DND-41 (cell line): Measurements from ENCODE around the gene EIPR1.

ENCODE experiments used
- ATAC-seq: fragments of 200-7000 bp; cut with Tn5 transposase; 3 replicates; pipeline ENCODE4 v1.9.1; 2021; ENCODE audit warnings: low read depth; ENCODE audit not compliant: insufficient read depth
- DNase-seq: peaks from one replicate; pipeline ENCODE4 v3.0.0-alpha.2; 2020
- H2AFZ ChIP-seq: 2 replicates; pipeline ENCODE4 v1.6.0; 2012; ENCODE audit warnings: low read depth, low read length
- H3K27ac ChIP-seq: 2 replicates; pipeline ENCODE4 v1.5.1; 2012; ENCODE audit warnings: low read length, inconsistent platforms
- H3K27me3 ChIP-seq: fragments of 200-600 bp; sonication (generic); 2 replicates; pipeline ENCODE4 v1.6.0; 2012; ENCODE audit warnings: low read length, mild to moderate bottlenecking, inconsistent platforms; ENCODE audit not compliant: insufficient read depth, poor library complexity
- H3K36me3 ChIP-seq: 2 replicates; pipeline ENCODE4 v1.5.1; 2012; ENCODE audit warnings: low read length, inconsistent platforms; ENCODE audit not compliant: insufficient read depth
- H3K4me1 ChIP-seq: 2 replicates; pipeline ENCODE4 v1.5.1; 2012; ENCODE audit warnings: mild to moderate bottlenecking, low read length; ENCODE audit not compliant: insufficient read depth
- H3K4me2 ChIP-seq: 2 replicates; pipeline ENCODE4 v1.6.0; 2012; ENCODE audit warnings: mild to moderate bottlenecking, moderate library complexity, low read length, inconsistent platforms; ENCODE audit not compliant: insufficient read depth
- H3K4me3 ChIP-seq, 2 experiments: fragments of 200-600 bp in 1 of 2; shearing (Covaris generic) in 1 of 2; 2 replicates each; pipeline ENCODE4 v1.5.1; 2012 to 2016; ENCODE audit warnings: inconsistent platforms in 2 of 2, low read length in 2 of 2, mild to moderate bottlenecking in 2 of 2, low read depth in 1 of 2, moderate library complexity in 1 of 2
- H3K79me2 ChIP-seq: 2 replicates; pipeline ENCODE4 v1.6.0; 2012; ENCODE audit warnings: low read length, inconsistent platforms; ENCODE audit not compliant: insufficient read depth
- H3K9ac ChIP-seq: 2 replicates; pipeline ENCODE4 v1.6.0; 2012; ENCODE audit warnings: low read depth, mild to moderate bottlenecking, inconsistent platforms, low read length, moderate library complexity
- H3K9me3 ChIP-seq: 2 replicates; pipeline ENCODE4 v1.5.1; 2012; ENCODE audit warnings: low read length, moderate library complexity, mild to moderate bottlenecking, inconsistent platforms; ENCODE audit not compliant: insufficient read depth, severe bottlenecking
- H4K20me1 ChIP-seq: 2 replicates; pipeline ENCODE4 v1.6.0; 2012; ENCODE audit warnings: low read length; ENCODE audit not compliant: insufficient read depth
- CTCF ChIP-seq: IDR thresholded peaks from 2 replicates; pipeline ENCODE4 v1.5.1; 2012; ENCODE audit warnings: borderline replicate concordance, low read length, moderate library complexity, mild to moderate bottlenecking; ENCODE audit not compliant: poor library complexity, severe bottlenecking; ENCODE audit errors: extremely low read depth
- EZH2 ChIP-seq: IDR thresholded peaks from 3 replicates; pipeline ENCODE4 v1.6.1; 2012; ENCODE audit warnings: borderline replicate concordance, low read depth, mild to moderate bottlenecking, moderate library complexity, low read length, inconsistent platforms; ENCODE audit not compliant: severe bottlenecking

EIPR1 gene

GRCh38 chr2:3145471-3146021 is 232.1 kb downstream of the EIPR1 start:
- H3K9ac ChIP-seq, result no peak overlapping the region
- DNase-seq (no peak), ATAC-seq (no peak)
- no peak overlapping the region for H3K4me2 ChIP-seq
- no peaks in the 10 kb centered on the region for H3K4me1 ChIP-seq
- TF ChIP-seq EZH2 (no peak), CTCF (no peak)
- H3K36me3 ChIP-seq, result no peaks in the 10 kb centered on the region
- H3K27ac ChIP-seq, result no peak overlapping the region
- H3K27me3 ChIP-seq, result no peaks in the 10 kb centered on the region
- H3K79me2 ChIP-seq, result no peaks in the 10 kb centered on the region
- H3K4me3 ChIP-seq, result no peak overlapping the region
- H2AFZ ChIP-seq, result no peak overlapping the region
- H4K20me1 ChIP-seq, result no peaks in the 10 kb centered on the region
- H3K9me3 ChIP-seq, result peaks cover 2% of the 10 kb centered on the region

GRCh38 chr2:3144856-3145255 is 232.8 kb downstream of the EIPR1 start:
- H3K79me2 ChIP-seq, result no peaks in the 10 kb centered on the region
- H3K36me3 ChIP-seq, result no peaks in the 10 kb centered on the region
- no peak for TF ChIP-seq EZH2
- TF ChIP-seq CTCF, result no peak
- no peaks in the 10 kb centered on the region for H4K20me1 ChIP-seq
- H3K9ac ChIP-seq, result no peak overlapping the region
- H3K27me3 ChIP-seq, result no peaks in the 10 kb centered on the region
- no peak overlapping the region for H3K4me3 ChIP-seq
- H3K9me3 ChIP-seq, result peaks cover 2% of the 10 kb centered on the region
- ATAC-seq (no peak), DNase-seq (no peak)
- no peak overlapping the region for H3K4me2 ChIP-seq
- H3K27ac ChIP-seq, result no peak overlapping the region
- no peaks in the 10 kb centered on the region for H3K4me1 ChIP-seq
- H2AFZ ChIP-seq, result no peak overlapping the region

GRCh38 chr2:3143602-3144001 is 234.0 kb downstream of the EIPR1 start:
- ATAC-seq (no peak), DNase-seq (no peak)
- Histone ChIP-seq H3K36me3 (no peaks in the 10 kb centered on the region), H3K4me3 (no peak overlapping the region), H2AFZ (no peak overlapping the region), H3K9me3 (peaks cover 2% of the 10 kb centered on the region), H3K9ac (no peak overlapping the region), H3K4me1 (no peaks in the 10 kb centered on the region), H3K27me3 (no peaks in the 10 kb centered on the region), H3K4me2 (no peak overlapping the region), H3K27ac (no peak overlapping the region), H4K20me1 (no peaks in the 10 kb centered on the region), H3K79me2 (no peaks in the 10 kb centered on the region)
- no peak for TF ChIP-seq EZH2
- no peak for TF ChIP-seq CTCF

GRCh38 chr2:3142961-3143571 is 234.6 kb downstream of the EIPR1 start:
- no peak for ATAC-seq
- Histone ChIP-seq H3K9ac (no peak overlapping the region), H2AFZ (no peak overlapping the region)

More at GRCh38 chr2:3142961-3143571, 234.6 kb downstream of the EIPR1 start:
- Histone ChIP-seq H3K4me3 (no peak overlapping the region), H3K4me2 (no peak overlapping the region), H3K79me2 (no peaks in the 10 kb centered on the region), H3K36me3 (no peaks in the 10 kb centered on the region), H3K27me3 (no peaks in the 10 kb centered on the region), H3K27ac (no peak overlapping the region), H4K20me1 (no peaks in the 10 kb centered on the region), H3K9me3 (peaks cover 4% of the 10 kb centered on the region), H3K4me1 (no peaks in the 10 kb centered on the region)
- no peak for DNase-seq
- TF ChIP-seq CTCF (no peak), EZH2 (no peak)
